GM18498 (cell line): Measurements from ENCODE around the gene FMN1.
A peak's percentile ranks its signal among the peaks of the same experiment; 100 is the strongest.

ENCODE experiments used
- ATAC-seq: cut with Tn5 transposase; IDR thresholded peaks from one replicate; pipeline ENCODE4 v1.9.1; 2021; ENCODE audit warnings: mild to moderate bottlenecking, moderate library complexity; ENCODE audit not compliant: unreplicated experiment

FMN1 gene

DNA sequence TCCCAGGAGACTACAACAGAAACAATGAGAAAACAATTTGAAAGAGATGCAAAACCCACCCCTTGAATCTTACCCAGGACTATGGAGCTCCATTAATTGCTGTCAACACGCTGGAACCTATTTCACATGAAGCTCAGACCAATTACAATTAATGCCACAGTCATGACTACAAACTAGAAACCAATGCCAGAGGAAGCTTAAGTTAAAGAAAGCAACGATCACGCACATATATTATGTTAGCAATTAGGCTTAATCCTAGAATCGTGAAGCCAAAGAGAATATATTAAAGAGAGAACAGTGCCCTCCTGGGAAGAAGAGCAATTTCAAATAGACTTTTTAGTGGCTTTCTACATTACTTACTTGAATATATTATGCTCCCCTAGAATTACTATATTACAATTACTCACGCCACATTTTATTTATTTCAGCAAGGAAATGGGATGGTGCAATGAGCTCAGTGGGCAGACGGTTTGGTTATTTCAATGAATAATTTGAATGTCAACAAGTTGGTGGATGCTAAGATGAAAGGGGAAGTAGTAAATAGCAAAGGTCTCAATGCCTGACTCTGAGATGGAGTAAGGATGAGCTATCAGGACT is 351.2 kb downstream of the FMN1 start:
- no peak for ATAC-seq

DNA sequence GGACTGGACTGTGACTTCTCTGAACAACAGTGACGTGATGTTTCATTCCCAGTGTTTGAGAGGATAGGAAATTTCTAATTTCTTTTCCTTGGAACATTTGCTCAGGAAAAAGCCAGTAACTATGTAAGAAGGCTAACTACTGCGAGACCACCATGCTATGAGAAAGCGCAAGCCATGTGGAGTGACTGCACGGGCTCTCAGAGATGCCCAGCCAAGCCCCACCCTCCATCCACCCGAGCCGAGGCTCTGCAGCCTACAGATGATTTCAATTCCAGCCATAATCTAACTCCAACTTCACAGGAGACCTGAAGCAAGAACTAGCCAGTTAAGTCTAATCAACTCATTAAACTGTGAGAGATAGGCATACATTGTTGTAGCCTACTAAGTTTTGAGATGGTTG is 352.4 kb downstream of the FMN1 start:
- no peak for ATAC-seq

DNA sequence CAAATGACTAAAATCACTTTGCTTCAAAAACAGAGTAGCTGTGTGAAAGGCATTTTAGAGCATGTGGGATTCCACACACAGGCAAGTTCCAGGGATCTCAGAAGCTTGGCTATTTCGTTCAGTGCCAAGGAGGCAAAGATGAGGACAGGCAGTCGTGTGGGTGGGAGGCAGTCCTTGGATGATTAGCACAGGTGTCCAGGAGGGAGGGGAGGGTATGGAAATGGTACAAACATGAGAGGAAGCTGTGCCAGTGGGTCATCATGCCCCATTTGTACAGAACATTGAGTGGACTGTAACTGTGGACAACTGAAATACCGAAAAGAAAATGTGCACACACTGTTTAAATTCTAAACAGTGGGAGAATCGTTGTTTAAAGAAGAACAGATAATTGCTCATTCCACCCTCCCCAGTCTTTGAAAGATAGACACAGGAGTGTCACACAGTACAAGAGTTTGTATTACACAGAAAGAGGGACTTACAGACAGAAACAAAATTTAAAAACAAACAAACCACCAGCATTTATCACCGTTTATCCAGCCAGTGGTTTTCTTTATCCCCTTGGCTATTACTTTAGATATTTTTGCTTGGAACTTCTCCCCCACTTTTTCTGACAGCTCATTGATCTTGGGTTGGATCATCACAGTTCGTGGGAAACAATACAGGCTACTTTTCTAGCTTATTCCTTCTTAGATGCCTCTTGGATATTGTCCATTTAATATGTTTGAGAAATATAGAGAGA is 353.8 kb downstream of the FMN1 start:
- no peak for ATAC-seq

DNA sequence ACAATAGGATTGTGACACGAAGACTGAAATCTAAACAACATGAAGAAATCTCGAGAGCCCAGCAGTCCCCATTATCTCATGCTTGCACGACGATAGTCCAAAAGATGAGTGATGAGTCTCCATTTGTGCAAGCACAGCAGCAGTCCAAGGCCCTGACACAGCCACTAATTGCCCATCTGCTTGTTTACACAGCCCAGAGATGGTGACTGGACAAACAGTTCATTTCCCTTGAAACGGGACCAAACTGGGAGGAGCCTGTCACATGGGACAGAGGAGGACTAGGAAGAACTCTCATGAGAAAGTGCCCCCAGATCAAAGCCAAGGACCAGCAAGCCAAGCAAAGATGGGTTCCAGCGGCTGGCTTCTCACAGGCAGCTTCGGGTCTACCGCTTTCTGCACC is 355.7 kb downstream of the FMN1 start:
- no peak for ATAC-seq

DNA sequence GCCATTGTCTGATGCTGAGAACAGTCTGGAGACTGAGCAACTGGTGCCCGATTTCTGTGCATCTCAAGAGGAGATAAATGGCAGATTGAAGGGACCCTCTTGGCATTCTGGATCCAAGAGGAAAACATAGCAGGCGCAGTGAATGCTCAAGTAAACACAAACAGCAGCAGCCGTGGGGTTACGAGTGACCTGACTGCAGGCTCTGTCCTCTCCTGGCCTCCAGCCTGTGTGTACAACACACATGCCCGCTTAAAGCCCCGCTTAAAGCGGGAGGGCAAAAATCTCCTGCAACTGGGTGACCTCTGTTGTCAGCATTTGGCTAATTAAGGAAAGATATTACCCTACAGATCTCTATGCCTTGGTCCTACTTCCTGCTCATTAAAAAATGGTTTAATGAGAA is 356.2 kb downstream of the FMN1 start:
- no peak for ATAC-seq

DNA sequence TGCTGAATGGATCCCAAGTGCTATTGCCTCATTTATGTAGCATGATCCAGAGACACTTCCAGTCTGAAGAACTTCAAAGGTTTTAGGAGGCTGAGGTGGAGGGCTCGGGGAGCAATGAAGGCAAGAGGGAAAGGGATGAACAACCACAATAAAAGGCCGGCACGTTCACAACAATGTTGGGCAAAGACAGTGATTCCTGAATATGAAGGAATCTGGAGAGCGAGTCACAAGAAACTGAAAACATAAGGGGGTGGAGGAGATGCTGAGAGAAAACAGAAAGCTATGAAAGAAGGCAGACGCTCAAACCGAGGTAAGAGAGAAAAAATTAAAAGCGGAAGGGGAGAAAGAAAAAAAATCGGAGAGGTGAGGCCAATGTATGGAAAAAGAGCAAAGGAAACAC is 356.6 kb downstream of the FMN1 start:
- ATAC-seq, result no peak

DNA sequence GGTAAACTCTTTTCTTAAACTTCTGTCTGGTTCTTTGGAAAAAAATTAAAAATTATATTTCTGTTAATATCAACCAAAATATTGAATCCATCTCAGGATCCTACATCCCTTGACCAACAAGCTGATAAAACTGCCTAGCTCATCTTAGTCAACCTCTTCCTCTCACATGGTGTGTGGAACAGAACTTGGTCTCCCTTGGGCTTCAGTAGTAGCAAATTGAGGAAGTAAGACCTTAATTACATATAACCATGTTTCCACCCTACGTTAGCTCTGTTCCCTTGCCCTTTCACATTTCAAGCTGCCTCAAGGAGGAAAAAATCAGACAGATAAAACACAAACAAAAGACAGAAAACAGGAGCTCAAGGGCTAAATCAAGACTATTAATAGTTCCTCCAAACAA is 360.4 kb downstream of the FMN1 start:
- ATAC-seq, result peak; percentile 96

DNA sequence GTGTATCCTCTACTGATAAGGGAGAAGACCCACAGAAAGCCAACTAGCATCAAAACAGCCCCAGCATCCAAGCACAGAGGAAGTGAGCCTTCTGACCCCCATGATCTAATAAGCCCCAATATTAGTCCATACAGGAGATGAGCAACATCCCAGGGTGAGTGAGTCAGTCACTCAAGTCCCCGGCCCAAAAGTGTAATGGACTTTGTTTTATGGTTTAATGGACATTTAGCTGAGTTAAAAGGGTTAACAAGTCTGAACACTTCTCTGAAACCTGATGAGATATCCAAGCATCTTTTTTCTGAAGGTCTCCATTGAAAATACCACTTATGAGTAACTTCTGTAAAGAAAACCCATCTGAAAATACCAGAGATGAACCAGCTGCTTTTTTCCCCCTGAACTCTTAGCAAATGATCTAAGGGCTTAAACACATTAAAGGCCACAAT is 361.1 kb downstream of the FMN1 start:
- no peak for ATAC-seq

DNA sequence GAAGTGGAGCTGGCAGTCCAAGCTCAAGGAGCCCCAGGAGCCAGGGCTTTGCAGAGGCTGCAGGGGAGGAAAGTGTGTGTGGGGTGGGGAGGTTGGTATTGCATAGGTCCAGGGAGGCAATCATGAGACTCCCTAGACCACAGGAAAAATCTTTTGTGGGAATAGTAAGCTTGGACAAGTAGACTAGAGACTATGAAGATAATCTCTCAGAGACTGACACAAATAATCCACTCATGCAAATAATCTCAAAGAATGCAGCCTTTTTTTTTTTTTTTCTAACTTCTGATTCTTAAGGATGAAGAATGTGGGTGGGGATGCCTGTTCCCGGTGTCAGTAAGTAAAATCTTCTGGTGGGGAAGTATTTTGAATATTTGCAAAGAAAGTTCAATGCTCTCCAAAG is 363.0 kb downstream of the FMN1 start:
- no peak for ATAC-seq

DNA sequence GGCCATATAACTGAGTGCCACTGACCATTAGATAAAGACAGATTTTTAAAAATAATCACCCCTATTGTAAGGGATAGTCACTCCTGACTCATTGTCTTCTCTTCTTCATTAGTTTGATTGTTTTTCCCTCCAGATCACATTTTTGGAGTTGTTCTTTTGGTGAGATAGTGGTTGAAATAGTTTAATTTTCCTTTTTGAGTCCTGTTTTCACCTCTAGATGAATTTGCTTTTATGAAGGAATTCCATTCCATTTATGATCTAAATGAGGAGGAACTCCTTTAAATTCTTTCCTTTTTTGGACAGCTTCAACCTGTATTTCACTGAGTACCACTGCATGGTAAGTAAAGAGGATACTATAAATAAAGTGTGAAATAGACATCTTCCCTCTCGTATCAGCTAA is 364.3 kb downstream of the FMN1 start:
- ATAC-seq, result no peak

DNA sequence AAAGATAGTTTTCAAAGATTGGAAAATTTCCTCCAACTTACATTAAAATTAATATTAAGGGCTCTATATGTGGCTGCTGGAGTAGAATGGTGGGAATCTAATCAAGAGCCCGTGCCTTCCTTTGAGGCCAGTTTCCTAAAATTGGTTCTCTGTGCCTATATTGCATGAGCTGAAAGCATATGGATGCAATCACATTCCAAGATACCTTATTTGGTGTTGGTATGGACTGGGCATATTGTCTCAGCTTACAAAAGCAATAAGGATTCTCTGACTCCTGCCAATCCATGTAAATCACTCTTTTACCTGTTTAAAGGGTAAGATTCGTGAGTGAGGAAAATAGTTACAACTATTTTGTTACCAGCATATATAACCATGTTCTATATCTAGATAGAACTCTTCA is 365.1 kb downstream of the FMN1 start:
- no peak for ATAC-seq

DNA sequence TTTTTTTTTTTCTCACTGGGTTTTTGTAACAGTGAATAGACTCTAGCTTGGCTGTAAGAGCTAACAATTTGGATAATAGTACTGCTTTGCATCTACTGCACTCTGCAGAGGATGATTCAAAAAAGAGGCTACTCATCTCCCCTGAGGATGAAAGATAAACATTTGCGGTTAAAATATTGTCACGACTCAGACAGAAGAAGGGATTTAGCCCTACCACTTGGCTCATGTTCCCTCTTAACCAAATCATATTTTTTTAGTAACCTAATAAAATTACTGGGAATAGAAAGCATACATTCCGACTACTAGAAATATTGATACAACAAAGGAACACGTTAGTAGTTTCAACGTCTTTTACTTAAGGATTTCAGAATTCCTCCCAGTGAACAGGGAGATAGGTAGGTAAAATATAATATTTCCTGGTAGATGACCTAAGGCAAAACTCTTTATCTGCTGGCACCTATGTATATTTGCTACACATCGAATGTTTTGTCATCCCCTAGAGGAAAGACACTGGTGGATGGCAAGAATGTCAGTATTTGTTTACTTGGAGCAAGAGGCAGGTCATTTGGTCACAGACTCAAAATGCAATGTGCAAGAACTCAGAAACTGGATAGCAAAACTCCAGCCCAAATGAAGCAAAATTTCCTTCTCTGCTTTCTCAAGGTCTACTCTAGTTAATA is 365.9 kb downstream of the FMN1 start:
- ATAC-seq, result no peak

DNA sequence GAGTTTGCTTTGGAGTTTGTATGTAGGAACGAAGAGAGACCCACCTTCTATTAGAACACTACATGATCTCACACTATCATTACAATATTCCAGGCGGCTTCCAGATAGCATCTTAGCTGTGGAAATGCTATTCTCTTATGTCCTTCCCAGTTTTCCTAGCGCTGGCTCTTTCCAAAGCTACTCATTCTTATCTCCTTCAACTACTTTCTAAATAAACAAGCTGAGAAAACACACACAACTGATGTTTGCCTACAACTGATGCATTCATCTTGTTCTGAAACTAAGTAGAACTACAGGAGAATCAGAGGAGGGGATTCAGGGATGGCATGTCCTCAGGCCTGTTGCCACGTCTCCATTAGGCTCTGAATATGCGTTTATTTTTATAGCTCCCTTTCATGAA is 367.8 kb downstream of the FMN1 start:
- ATAC-seq, result no peak

DNA sequence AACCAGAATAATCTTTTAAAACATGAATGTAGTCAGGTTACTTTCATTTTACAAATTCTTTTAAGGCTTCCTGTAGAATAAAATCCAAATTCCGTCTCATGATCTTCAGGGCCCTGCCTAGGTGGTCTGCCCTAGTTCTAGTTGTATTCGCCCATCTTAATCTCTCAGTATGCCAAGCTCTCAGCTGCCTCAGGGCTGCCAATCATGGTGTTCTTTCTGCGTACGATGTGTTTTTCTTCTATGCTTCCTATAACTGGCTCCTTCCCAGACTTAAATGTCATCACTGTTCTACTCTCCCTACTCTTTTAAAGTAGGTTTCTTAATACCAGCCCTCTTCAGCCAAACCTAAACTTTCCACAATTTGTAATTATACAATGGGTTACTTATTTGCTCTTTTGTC is 369.3 kb downstream of the FMN1 start:
- ATAC-seq, result no peak

DNA sequence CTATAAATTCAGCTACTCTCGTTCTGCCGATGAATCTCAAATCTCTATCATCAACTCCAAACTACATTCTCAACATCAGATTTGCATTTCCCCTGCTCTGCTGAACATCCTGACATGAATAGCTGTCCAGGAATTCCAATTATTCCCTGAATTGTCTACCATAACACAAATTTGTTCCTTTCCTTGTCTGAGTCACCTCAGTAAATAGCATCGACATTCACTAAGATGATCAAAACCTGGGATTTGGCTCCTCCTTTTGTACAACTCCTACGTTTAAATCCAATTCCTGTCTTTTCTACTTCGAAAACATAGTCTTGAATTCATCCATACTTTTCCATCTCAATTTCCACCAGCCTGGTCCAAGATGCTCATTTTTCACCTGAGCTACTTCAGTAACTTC is 369.7 kb downstream of the FMN1 start:
- ATAC-seq, result no peak

DNA sequence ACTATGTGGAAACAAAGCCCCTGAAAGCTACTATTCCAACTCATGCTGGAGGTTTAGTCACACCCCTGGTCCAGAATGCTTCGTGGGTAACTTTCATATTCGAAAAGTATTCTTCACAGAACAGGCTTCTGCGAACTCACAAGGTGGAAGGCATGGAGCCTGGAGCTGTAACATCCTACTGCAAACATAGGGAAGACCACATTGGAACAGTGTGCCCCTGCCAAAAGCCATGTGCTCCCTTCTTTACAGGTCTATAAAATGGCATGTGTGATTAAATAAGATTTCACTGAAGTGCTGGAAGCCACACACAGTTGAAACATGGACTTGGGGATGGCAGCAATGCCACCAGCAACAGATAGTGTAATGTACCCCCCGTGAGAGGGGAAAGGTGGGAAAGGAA is 370.8 kb downstream of the FMN1 start:
- ATAC-seq, result no peak

DNA sequence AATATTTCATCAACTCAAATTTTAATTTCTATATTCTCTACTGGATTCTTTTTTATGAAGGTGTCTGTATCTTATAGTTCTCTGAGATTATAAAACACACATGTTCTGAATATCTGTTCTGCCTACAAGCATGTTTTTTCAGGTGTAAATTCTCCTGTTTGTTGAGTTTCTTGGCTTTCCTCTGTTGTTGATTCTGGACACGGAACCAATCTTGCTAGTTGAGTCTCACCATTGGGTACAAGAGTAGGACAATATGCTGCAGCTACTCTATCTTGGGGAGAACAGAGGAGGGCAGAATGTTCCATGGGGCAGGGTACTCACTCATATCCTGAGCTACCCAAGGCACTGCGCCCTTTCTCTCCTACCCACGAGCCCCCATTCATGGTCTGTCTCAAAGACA is 371.8 kb downstream of the FMN1 start:
- ATAC-seq, result no peak

DNA sequence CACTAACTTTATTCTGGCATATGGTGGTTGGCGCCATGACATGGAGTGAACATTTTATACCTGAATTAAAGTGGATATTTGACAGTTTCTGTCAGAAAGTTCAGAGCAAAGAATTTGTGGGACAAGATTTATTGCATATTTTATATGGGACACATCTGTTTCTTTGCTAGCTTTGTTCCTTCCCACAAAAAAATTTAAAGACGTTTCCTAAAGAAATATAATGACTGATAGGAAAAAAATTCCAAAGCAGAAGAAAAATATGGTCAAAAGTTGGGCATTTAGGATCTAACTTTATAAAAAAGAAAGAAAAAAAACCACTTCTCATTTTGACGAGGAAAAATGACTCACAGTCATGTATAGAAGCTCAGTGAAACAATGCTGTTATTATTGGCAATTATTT is 375.1 kb downstream of the FMN1 start:
- ATAC-seq, result no peak

DNA sequence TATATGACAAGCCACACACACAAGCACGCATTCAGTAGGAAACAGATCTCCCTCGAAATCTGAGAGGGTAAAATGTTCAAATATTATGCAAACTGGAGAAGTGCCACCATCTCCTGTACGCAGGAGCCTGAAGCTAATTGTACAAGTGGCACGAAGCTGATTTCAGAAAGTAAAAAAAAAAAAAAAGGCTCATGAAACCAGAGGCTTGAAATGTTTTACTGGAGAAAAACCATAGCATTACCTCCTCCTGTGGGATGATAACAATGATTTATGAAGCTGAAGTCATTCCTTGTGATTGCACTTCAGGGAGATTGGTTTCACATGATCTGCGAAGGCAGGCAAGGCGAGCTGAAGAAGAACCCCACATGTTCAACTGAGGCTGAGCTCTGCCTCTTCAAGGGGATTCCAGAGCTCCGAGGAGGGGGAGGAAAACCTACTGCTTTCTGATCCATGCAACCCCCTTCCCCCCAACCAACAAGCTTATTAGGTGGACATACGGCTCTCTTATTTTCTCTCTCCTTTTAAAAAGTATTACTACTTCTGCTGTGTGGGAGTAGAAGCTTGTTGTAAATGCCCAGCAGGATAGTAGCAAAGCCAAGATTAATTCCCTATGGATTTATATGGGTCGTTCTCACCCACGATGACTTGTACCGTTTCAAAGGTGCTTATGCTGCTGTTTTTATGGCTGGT is 375.6 kb downstream of the FMN1 start:
- ATAC-seq, result no peak

DNA sequence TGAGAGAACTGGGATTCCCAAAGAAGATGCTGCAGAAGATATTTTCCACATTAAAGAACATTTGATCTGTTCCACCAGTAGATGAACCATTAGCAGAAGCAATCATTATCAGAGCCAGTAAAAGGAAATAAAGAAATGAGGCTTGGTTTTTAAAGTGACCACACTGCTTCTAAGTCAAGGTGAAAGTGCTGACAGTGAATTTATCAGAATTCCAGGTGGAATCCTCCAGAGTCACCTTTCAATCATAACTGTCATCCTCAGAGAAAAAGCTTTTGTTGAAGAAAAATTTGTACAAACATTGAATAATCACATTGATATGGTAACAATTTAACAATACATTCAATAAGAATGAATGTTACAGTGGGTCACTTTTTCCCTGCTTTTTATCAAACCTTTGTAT is 376.9 kb downstream of the FMN1 start:
- no peak for ATAC-seq

DNA sequence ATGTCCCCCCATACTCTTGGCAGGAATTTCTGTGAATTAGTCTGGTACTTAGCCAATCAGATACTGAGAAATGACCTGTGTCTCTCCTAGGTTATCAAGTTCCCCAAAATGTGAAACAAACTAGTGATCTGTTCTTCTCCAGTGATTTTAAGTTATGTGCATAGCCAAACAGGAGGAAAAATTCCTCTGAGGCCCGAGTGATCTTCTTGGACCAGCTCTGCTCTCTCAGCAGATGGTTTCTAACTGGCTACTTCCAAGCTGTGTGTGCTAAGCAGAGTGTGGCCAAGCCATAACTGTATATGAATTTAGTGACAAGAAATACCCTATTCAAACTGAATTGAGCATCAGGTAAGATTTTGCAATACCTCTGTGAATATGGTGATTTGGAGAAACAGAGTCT is 387.2 kb downstream of the FMN1 start:
- no peak for ATAC-seq

DNA sequence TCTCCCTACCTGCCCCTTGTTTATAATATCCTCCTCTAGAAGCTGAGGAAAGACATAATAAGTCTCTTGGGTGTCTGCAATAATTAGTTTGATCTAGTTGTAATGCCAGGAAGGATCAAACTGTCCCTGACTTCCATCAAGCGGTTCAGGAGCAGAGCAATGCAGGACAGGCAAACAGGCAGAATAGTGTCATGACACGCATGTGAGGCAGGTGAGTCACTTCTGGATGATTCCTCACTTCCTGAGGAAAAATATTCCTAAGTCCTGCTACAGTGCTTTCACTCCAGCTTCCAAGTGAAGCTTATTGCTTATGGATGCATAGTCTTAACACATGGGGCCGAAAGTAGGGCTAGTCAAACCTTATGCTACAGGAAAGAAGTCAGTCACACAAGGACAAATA is 390.9 kb downstream of the FMN1 start:
- ATAC-seq, result no peak
